ENCODE data around the gene GMDS.

DNA sequence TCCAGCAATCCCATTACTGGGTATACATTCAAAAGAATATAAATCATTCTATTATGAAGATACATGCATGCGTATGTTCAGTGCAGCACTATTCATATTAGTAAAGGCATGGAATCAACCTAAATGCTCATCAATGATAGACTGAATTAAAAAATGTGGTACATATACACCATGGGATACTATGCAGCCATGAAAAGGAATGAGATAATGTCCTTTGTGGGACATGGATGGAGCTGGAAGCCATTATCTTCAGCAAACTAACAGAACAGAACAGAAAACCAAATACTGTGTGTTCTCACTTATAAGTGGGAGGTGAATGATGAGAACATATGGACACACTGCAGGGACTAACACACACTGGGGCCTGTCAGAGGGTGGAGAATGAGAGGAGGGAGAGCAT is 261.6 kb downstream of the GMDS start:
- TF ChIP-seq, protein P1, sequence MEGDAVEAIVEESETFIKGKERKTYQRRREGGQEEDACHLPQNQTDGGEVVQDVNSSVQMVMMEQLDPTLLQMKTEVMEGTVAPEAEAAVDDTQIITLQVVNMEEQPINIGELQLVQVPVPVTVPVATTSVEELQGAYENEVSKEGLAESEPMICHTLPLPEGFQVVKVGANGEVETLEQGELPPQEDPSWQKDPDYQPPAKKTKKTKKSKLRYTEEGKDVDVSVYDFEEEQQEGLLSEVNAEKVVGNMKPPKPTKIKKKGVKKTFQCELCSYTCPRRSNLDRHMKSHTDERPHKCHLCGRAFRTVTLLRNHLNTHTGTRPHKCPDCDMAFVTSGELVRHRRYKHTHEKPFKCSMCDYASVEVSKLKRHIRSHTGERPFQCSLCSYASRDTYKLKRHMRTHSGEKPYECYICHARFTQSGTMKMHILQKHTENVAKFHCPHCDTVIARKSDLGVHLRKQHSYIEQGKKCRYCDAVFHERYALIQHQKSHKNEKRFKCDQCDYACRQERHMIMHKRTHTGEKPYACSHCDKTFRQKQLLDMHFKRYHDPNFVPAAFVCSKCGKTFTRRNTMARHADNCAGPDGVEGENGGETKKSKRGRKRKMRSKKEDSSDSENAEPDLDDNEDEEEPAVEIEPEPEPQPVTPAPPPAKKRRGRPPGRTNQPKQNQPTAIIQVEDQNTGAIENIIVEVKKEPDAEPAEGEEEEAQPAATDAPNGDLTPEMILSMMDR (conservative IDR thresholded peaks at IDR 0.05; ENCODE audit: low read length): no peak
- TF ChIP-seq EZH2phosphoT487 (IDR thresholded peaks at IDR 0.05; ENCODE audit: borderline replicate concordance): no peak

Data from Loucy (cell line).